Activated naive CD8-positive, alpha-beta T cell (primary cell): ENCODE results near the gene AGBL3.

Experiments
- H3K27ac Mint-ChIP-seq: one replicate; pipeline ENCODE4 v1.8.0; 2021; ENCODE audit warnings: mixed read lengths
- H3K27me3 Mint-ChIP-seq: one replicate; pipeline ENCODE4 v1.8.0; 2021; ENCODE audit warnings: mixed read lengths
- H3K36me3 Mint-ChIP-seq: one replicate; pipeline ENCODE4 v1.8.0; 2021; ENCODE audit warnings: mixed read lengths
- H3K4me1 Mint-ChIP-seq: one replicate; pipeline ENCODE4 v1.8.0; 2021; ENCODE audit warnings: low read depth, mixed read lengths
- H3K4me3 Mint-ChIP-seq: one replicate; pipeline ENCODE4 v1.8.0; 2021; ENCODE audit warnings: mild to moderate bottlenecking, mixed read lengths
- H3K9me3 Mint-ChIP-seq: one replicate; pipeline ENCODE4 v1.8.0; 2021; ENCODE audit warnings: low read depth, mixed read lengths

Gene AGBL3

DNA sequence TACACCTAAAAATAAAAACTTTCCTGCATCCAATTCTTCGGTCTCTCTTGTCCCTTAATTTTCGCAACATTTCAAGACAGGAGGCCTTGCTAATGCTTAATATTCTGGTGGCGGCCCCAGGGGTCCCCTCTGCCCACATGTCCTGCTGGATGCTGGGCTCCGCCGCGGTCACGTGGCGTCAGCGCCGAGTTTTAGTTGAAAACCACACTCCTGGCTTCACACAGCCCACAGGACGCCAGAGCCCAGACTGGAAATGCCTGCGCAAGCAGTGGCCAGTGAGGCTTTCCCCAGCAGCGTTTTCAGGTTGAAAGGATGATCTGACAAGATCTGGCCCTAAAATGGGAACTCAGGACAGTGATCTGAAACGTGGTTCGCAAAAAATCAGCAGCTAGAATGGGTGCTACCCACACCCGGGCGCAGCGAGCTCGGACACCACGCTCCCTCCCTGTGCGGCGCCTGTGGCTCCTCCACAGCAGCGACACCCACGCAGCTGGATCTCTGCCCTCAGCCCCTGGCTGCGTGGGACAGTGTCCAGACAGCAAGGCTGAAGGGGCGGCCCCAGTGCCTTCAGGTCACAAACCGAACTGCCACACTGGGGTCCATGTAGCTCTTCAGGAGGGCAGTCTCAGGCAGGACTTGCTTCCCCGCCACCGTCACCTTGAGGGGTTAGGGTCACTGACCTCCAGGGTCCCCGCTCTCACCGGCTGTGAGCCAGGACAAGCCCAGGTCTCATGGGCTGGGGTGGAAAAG, 195.8 kb downstream of the AGBL3 start:
- Mint-ChIP-seq H3K4me1 (no peaks in the 10 kb centered on the region), H3K27ac (no peak overlapping the region), H3K27me3 (no peaks in the 10 kb centered on the region), H3K36me3 (peaks cover 44% of the 10 kb centered on the region), H3K4me3 (no peak overlapping the region), H3K9me3 (peaks cover 11% of the 10 kb centered on the region)

DNA sequence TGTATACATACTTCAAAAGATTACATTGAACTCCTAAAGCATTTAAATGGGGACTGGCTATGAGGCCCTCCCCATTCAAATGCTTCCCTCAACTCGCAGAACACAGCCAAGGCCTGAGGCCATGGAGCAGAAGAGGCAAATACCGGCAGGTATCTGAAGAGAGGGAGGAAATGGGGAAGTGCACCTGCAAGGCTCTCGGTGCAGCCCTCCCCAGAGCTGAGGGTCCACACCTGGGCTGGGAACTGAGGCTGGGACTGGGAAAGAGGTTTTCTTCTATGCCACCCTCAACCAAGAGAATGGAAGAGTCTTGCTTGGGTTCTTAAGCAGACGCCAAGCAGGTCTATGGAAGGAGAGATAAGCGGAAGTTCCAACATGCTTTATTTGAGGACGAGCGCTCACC, 197.2 kb downstream of the AGBL3 start:
- peaks cover 11% of the 10 kb centered on the region for H3K9me3 Mint-ChIP-seq
- H3K4me1 Mint-ChIP-seq: no peaks in the 10 kb centered on the region
- no peaks in the 10 kb centered on the region for H3K27me3 Mint-ChIP-seq
- no peak overlapping the region for H3K4me3 Mint-ChIP-seq
- H3K36me3 Mint-ChIP-seq: peaks cover 47% of the 10 kb centered on the region
- peak overlapping the region; percentile 28 for H3K27ac Mint-ChIP-seq

DNA sequence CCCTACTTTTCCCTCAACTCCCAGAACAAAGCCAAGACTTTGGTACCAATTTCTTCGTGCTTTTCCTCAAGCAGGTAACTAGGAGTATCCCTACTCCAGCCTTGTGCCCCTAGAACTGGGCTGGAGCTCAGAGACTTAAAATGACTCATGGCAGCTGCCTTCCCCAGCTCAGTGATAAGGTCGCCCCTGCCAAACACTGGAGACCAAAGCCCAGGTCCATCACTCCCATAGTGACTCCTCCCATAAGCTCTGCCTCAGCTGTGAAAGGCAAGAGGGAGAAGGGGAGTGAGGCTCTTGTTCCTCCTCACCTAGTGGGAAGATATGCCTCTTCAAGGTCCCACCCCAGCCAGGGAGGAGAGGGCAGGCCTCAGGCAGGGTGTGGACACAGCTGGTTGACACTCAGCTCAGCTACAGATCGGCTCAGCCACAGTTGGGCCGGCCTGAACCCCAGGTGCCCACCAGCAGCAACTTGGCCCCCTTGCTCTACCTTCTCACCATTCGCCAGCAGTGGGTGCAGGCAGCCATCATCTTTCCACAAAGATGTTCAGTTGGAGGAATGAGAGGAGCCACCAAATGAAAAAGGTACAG, 198.0 kb downstream of the AGBL3 start:
- H3K36me3 Mint-ChIP-seq: peaks cover 40% of the 10 kb centered on the region
- H3K4me3 Mint-ChIP-seq: no peak overlapping the region
- no peaks in the 10 kb centered on the region for H3K27me3 Mint-ChIP-seq
- H3K9me3 Mint-ChIP-seq: peaks cover 11% of the 10 kb centered on the region
- H3K27ac Mint-ChIP-seq: no peak overlapping the region
- no peaks in the 10 kb centered on the region for H3K4me1 Mint-ChIP-seq
